Upper lobe of left lung (tissue), 4 donors: ENCODE results near the gene NOX5.

Source experiments
- EP300 ChIP-seq, 4 donors: sonication (generic); formaldehyde crosslinking; IDR thresholded peaks; one replicate each; pipeline ENCODE4 v1.5.1; 2017; ENCODE audit warnings: antibody characterized with exemption in 4 of 4, control low read depth in 2 of 4
- POLR2A ChIP-seq, 4 donors: fragments of 450-650 bp; IDR thresholded peaks; one replicate each; pipeline ENCODE4 v1.5.1; 2016 to 2017; ENCODE audit warnings: antibody characterized with exemption in 4 of 4, mild to moderate bottlenecking in 2 of 4
- TF ChIP-seq, protein P1 (sequence below), 6 experiments: fragments of 450-650 bp in 4 of 6; fragments of 200-600 bp in 2 of 6; sonication (generic) in 2 of 6; IDR thresholded peaks; one replicate each; pipeline ENCODE4 v1.5.1; 2016 to 2019; ENCODE audit warnings: antibody characterized with exemption in 6 of 6

DNA sequence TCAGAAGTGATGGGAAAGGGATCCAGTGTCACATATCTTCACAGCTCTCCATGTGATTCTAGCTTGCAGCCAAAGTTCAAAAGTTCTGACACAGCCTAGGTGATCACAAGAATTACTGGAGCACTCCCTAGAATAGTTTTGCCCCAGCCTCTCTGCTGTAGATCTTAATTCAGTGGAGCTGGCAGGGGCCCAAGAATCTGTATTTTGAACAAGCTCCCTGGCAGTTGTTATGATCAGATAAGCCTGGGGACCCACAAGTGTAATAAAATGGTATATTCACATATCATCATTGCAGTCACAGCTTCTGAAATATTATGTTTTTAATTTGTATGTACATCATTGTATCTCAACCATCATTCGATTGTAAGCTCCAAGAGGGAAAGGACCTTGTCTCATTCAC, 62.3 kb downstream of the NOX5 start:
- TF ChIP-seq POLR2A (IDR thresholded peaks at IDR 0.05) (no peak), EP300 (IDR thresholded peaks at IDR 0.05) (no peak)
- TF ChIP-seq, protein P1, sequence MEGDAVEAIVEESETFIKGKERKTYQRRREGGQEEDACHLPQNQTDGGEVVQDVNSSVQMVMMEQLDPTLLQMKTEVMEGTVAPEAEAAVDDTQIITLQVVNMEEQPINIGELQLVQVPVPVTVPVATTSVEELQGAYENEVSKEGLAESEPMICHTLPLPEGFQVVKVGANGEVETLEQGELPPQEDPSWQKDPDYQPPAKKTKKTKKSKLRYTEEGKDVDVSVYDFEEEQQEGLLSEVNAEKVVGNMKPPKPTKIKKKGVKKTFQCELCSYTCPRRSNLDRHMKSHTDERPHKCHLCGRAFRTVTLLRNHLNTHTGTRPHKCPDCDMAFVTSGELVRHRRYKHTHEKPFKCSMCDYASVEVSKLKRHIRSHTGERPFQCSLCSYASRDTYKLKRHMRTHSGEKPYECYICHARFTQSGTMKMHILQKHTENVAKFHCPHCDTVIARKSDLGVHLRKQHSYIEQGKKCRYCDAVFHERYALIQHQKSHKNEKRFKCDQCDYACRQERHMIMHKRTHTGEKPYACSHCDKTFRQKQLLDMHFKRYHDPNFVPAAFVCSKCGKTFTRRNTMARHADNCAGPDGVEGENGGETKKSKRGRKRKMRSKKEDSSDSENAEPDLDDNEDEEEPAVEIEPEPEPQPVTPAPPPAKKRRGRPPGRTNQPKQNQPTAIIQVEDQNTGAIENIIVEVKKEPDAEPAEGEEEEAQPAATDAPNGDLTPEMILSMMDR (IDR thresholded peaks at IDR 0.05): no peak
